CD4-positive, alpha-beta T cell treated with Interleukin-17A for 4 hours (primary cell): ENCODE results near the gene FOXO4.
"Not testable (repeated sequence)": the region's sequence is repeated elsewhere in the genome, so short reads cannot be mapped to it uniquely, and the experiment has no call there.

Experiments
- DNase-seq: peaks from one replicate; pipeline ENCODE4 v3.0.0-alpha.2; 2020; ENCODE audit warnings: mixed read lengths

Gene FOXO4, protein sequence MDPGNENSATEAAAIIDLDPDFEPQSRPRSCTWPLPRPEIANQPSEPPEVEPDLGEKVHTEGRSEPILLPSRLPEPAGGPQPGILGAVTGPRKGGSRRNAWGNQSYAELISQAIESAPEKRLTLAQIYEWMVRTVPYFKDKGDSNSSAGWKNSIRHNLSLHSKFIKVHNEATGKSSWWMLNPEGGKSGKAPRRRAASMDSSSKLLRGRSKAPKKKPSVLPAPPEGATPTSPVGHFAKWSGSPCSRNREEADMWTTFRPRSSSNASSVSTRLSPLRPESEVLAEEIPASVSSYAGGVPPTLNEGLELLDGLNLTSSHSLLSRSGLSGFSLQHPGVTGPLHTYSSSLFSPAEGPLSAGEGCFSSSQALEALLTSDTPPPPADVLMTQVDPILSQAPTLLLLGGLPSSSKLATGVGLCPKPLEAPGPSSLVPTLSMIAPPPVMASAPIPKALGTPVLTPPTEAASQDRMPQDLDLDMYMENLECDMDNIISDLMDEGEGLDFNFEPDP

DNA sequence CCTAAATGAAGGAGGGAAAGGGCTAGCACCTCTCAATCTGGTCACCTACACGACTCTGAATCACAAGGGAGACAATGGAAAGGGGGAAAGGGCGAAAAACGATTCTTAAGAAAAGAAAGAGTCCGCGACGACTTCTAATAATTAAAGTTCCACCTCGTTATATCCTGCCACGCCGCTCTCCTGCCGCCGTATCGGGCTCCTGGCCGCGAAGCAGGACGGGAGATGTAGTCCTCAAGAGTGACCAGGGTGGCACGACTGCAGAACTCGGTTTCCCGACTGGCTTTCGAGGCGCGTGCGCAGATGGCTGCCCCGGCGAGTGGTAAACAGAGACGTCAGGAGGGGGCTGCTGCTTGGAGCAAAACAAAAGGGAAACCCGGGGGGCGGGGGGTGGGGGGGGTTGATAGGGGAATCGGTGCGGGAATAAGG is at the start of gene FOXO4:
Gene FOXO4 (plus strand): TSS at position 297 of the 426 bp plus-strand sequence. CDS start 678 bp downstream, outside the sequence.
- DNase-seq = peak; percentile 92

GRCh38 chrX:71047891-71048290 is 47.8 kb upstream of the FOXO4 start:
- DNase-seq = not testable (repeated sequence)

GRCh38 chrX:71052721-71053120 is 42.9 kb upstream of the FOXO4 start:
- DNase-seq = no peak

GRCh38 chrX:71053217-71053621 is 42.4 kb upstream of the FOXO4 start:
- DNase-seq = peak; percentile 16

- DNase-seq = no peak
Observed at GRCh38 chrX:71056867-71057266, 38.8 kb upstream of the FOXO4 start.

DNA sequence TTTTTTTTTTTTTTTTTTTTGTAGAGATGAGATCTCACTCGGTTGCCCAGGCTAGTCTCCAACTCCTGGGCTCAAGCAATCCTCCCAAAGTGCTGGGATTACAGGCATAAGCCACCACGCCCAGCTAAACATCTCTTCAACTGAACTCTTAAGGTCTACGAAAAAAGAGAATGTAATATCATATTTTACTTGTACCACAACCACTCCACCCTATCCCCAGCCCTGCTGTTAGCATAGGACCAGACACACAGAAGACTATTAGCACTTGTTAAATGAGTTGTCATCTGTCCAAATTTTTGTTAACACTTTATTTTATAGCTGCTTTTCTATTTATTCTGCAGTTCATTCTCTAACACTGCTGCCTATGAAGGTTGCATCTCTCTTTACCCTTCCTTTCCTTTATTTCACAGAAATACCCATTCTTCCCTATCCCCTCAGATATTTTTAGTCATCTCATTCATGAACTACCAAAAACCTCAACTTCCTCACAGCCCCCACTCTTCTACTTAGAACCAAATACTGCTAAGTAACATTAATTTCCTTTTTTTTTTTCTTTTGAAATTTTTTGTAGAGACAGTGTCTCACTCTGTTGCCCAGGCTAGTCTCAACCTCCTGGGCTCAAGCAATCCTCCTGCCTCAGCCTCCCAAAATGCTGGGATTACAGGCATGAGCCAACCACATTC is 37.7 kb upstream of the FOXO4 start:
- DNase-seq = no peak

DNA sequence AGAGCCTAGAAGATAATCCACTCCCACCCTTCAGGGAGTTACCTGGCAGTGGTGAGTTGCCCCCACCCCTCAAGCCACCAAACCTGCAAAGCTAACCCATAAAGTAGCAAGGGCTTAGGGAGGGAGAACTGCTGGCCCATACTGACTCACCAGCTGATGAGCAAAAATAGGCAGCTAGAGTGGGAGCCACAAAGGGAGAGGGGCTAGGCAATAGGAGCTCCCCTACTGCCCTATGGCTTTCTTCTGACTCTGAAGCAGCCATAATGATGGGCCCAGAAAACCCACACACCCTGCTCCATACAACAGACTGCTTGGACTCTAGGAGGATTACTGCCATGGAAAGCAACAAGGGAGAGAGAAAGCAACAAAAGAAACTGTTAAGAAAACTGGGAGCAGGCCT is 35.5 kb upstream of the FOXO4 start:
- no peak for DNase-seq

DNA sequence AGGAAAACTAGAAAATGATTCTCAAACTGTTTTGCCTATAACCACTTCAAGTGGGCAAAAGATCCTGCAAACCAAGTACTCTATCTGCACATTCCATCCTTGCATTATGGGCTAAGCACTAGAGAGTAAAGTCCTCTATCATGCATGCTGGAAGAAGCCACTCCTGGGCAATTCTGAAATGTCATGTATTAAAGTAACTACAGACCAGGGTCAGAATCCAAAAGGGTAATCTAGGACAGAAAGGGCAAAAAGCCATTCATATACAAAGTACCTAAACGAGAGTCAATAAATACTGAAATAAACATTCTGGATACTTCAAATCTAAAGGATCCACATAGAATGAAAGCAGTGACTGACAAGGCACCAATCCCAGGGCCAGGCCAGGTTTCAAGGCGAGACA is 28.6 kb upstream of the FOXO4 start:
- no peak for DNase-seq

DNA sequence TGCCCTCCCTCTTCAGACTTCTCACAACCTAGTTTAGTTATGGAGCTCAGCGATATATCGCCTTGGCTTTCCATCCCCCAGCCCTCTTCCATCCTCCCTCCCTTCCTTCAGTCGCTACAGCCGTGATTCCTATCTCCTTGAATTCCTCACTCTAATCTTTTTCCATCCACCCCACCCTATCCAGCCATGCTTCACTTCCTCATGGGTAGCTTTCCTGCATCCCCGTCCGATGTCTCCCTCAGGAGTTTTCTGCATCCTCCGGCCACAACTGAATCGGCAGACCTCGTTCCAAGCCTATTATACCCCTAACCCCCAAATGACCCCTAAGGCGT is 28.0 kb upstream of the FOXO4 start:
- DNase-seq = no peak

GRCh38 chrX:71068044-71068918 is 27.4 kb upstream of the FOXO4 start, which contains the start of gene SNX12:
TSS of gene SNX12 (minus strand) at chrX:71068334. CDS start at chrX:71068306, 28 bp downstream.
- DNase-seq = peak; percentile 88

- DNase-seq = no peak
Observed at GRCh38 chrX:71070531-71070930, 25.1 kb upstream of the FOXO4 start.

GRCh38 chrX:71081330-71082123 is 14.1 kb upstream of the FOXO4 start:
- DNase-seq = no peak

DNA sequence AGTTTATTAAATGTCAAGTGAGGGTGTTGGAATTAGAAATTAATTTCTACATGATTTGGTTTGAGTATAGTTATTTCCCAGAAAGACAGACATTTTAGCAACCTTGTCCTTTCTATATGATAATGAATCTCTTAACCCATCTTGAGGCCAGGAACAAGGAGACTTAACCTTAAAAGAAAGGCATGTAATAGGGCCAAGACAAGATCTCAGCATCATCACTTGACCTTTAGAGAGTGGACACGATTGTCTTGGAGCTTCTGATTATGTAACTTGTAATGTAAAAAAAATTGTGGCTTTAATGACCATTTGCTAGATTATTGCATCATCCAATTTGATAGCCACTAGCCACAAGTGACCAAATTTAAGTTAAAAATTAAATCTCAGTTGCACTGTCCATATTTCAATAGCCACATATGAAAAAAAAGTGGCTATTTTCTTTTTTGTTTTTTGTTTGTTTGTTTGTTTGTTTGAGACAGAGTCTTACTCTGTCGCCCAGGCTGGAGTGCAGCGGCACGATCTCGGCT is 13.5 kb upstream of the FOXO4 start:
- no peak for DNase-seq

GRCh38 chrX:71082822-71083221 is 12.8 kb upstream of the FOXO4 start:
- DNase-seq = no peak

- no peak for DNase-seq
Observed at GRCh38 chrX:71085900-71086299, 9.8 kb upstream of the FOXO4 start.

- no peak for DNase-seq
Observed at GRCh38 chrX:71091263-71091662, 4.4 kb upstream of the FOXO4 start.

DNA sequence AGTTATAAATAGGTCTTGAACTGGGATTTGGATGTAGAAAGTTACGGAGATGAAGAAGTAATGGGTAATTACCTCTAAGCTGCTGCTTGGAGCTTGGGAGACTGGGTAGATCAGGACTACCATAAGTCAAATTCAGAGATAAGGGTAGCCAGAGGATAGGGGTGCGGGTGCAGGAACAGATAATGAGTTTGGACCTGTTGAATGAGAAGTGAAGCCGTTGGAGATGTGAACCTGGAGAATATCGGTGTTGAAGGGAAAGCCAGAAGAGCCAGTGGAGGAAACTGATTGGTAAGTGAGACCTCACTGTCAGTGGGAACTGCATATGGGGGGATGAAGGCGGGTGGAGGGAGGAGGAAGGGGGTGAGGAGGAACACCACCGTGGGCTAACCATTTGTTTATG is 618 bp upstream of the FOXO4 start:
- DNase-seq = no peak

GRCh38 chrX:71095981-71096759 is 519 bp downstream of the FOXO4 start:
- no peak for DNase-seq

GRCh38 chrX:71096760-71097032 is 1.0 kb downstream of the FOXO4 start:
- DNase-seq = no peak

- peak; percentile 90 for DNase-seq
Observed at GRCh38 chrX:71098302-71098701, 2.7 kb downstream of the FOXO4 start.

DNA sequence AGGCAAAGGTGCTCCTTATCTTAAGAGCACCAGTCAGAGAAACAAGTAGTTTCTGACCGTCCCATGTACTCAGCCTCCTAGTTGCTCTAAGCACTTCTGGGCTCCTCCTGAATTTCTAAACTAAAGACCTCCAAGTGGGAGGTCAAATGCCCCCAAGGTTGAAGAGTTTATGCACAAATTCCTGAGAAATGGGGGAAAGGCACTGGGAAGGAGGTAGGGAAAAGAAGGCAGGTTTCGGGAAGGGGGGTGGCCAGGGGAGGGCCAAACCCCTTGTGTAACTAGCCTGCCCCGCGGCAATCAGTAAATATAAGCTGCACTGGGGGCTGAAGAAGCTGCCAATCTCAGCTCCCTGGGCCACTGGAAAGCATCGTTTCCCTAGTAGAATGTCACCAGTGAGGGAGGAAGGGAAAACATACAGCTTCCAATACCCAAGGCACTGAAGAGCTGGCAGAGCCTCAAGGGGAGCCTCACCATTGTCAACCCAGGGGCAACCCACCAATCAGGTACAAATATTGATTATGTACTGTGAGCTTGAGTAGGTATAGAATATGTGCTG is 3.4 kb downstream of the FOXO4 start:
- no peak for DNase-seq
